HL-60 (cell line): ENCODE results near the gene BTBD10.

Source experiments
- DNase-seq, 2 experiments: peaks; one replicate each; pipeline ENCODE4 v3.0.0-alpha.2; 2010 to 2020; ENCODE audit warnings: low read depth in 1 of 2, low spot score in 1 of 2
- H3K27ac ChIP-seq: fragments of 250-450 bp; sonication (Bioruptor Pico); replicated peaks from 2 replicates; pipeline ENCODE4 v1.5.1; 2020; ENCODE audit warnings: mild to moderate bottlenecking, moderate library complexity
- H3K27me3 ChIP-seq: fragments of 250-450 bp; sonication (Bioruptor Pico); 2 replicates; pipeline ENCODE4 v1.5.1; 2021; ENCODE audit warnings: mild to moderate bottlenecking, moderate library complexity; ENCODE audit not compliant: insufficient read depth, poor library complexity, severe bottlenecking
- H3K4me3 ChIP-seq: replicated peaks from 2 replicates; pipeline ENCODE4 v1.5.1; 2011; ENCODE audit warnings: mild to moderate bottlenecking, control low read depth, low read length; ENCODE audit not compliant: insufficient read depth
- GABPA ChIP-seq: IDR thresholded peaks from 2 replicates; pipeline ENCODE4 v1.6.1; 2012; ENCODE audit warnings: low read depth
- POLR2AphosphoS5 ChIP-seq: IDR thresholded peaks from 2 replicates; pipeline ENCODE4 v1.6.1; 2012; ENCODE audit warnings: low read depth
- SPI1 ChIP-seq: IDR thresholded peaks from 2 replicates; pipeline ENCODE4 v1.6.1; 2012; ENCODE audit warnings: low read depth, mild to moderate bottlenecking, borderline replicate concordance
- TF ChIP-seq, protein P1 (sequence below): IDR thresholded peaks from 2 replicates; pipeline ENCODE4 v1.6.1; 2012; ENCODE audit warnings: low read depth; ENCODE audit not compliant: insufficient replicate concordance
- TF ChIP-seq, protein P2 (sequence below): IDR thresholded peaks from one replicate; pipeline ENCODE4 v1.5.1; 2011; ENCODE audit warnings: low read length, control low read depth, inconsistent platforms; ENCODE audit not compliant: insufficient read depth

Gene BTBD10

DNA sequence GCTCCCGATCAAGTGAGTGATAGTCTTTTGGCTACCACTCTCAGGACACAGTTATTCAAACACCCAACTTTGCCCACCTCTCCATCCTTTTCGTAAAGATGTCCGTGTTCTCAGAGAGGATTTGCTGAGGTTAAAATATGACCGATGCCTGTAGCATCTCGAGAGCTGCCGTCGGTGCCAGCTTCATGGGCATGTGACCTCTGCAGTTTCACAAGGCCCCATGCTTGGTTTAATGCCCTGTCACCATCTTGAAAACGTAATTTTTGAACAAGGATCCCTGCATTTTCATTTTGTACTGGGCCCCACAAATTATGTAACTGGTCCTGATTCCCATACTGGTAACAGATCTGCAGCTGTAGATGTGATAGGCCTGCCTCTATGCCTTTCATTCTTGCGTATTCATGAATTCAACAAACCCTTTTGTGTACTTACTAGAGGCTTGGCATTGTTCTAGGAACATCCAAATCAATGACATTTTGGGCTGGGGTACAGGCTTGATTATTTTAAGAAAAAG is 100.4 kb downstream of the BTBD10 start:
- TF ChIP-seq GABPA: no peak
- TF ChIP-seq, protein P1, sequence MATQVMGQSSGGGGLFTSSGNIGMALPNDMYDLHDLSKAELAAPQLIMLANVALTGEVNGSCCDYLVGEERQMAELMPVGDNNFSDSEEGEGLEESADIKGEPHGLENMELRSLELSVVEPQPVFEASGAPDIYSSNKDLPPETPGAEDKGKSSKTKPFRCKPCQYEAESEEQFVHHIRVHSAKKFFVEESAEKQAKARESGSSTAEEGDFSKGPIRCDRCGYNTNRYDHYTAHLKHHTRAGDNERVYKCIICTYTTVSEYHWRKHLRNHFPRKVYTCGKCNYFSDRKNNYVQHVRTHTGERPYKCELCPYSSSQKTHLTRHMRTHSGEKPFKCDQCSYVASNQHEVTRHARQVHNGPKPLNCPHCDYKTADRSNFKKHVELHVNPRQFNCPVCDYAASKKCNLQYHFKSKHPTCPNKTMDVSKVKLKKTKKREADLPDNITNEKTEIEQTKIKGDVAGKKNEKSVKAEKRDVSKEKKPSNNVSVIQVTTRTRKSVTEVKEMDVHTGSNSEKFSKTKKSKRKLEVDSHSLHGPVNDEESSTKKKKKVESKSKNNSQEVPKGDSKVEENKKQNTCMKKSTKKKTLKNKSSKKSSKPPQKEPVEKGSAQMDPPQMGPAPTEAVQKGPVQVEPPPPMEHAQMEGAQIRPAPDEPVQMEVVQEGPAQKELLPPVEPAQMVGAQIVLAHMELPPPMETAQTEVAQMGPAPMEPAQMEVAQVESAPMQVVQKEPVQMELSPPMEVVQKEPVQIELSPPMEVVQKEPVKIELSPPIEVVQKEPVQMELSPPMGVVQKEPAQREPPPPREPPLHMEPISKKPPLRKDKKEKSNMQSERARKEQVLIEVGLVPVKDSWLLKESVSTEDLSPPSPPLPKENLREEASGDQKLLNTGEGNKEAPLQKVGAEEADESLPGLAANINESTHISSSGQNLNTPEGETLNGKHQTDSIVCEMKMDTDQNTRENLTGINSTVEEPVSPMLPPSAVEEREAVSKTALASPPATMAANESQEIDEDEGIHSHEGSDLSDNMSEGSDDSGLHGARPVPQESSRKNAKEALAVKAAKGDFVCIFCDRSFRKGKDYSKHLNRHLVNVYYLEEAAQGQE: no peak
- no peak for TF ChIP-seq SPI1
- no peak for TF ChIP-seq POLR2AphosphoS5
- TF ChIP-seq, protein P2, sequence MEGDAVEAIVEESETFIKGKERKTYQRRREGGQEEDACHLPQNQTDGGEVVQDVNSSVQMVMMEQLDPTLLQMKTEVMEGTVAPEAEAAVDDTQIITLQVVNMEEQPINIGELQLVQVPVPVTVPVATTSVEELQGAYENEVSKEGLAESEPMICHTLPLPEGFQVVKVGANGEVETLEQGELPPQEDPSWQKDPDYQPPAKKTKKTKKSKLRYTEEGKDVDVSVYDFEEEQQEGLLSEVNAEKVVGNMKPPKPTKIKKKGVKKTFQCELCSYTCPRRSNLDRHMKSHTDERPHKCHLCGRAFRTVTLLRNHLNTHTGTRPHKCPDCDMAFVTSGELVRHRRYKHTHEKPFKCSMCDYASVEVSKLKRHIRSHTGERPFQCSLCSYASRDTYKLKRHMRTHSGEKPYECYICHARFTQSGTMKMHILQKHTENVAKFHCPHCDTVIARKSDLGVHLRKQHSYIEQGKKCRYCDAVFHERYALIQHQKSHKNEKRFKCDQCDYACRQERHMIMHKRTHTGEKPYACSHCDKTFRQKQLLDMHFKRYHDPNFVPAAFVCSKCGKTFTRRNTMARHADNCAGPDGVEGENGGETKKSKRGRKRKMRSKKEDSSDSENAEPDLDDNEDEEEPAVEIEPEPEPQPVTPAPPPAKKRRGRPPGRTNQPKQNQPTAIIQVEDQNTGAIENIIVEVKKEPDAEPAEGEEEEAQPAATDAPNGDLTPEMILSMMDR: no peak
- Histone ChIP-seq H3K4me3 (no peak overlapping the region), H3K27me3 (no peaks in the 10 kb centered on the region), H3K27ac (no peak overlapping the region)
- DNase-seq: no peak

DNA sequence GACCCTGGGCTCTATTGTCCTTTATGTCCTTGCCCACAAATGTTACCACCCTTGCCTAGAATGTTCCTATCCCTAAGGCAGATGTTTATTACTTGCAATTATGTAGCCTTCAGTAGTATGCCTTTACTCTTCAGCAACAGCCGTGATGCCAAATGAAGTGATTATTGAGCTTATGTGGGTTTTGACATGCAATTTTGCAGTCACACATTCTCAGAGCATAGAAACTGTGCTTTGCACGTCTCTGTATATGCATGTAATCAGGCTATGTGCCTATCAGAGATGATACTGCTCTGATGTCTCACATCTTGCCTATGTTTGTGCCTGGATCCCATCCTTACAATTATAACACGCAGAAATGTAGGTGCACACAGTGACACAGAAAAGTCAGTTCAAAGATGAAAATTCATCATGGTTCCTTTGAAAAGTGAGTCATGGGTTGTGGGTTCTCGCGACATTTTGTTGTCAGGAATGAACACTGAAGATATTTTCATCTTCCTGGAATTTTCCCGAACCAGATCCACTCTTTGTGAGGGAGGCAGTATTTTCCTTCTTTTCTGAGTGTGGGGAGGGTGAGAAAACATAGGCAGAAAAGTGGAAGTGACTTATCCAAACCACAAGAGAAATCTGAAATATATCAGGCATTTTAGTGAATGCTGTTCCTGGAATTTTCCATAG is 104.3 kb downstream of the BTBD10 start:
- Histone ChIP-seq H3K27me3 (no peaks in the 10 kb centered on the region), H3K4me3 (no peak overlapping the region), H3K27ac (no peak overlapping the region)
- TF ChIP-seq, protein P1: no peak
- TF ChIP-seq SPI1: no peak
- no peak for TF ChIP-seq POLR2AphosphoS5
- TF ChIP-seq GABPA: no peak
- no peak for DNase-seq

DNA sequence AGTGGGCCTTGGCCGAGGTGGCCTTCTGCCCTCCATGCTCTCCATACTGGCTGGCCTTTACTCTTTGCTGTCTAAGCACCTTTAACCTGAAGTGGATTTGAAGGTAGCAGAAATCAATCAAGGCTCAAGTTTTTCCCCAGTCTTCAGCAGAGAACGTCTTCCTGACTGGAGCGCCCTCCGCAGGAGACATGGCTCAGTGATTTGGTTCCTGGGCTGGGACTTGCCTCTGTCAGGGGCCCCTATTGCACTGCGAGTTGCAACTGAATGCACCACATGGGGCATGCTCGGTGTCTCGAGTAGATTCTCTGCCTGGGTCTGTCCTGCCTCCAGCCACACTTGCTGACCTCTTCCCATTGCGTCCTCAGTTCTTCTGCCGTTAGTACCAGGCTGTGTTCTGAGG is 105.8 kb downstream of the BTBD10 start:
- no peak overlapping the region for H3K27ac ChIP-seq
- H3K4me3 ChIP-seq: no peak overlapping the region
- TF ChIP-seq SPI1: no peak
- TF ChIP-seq POLR2AphosphoS5: no peak
- TF ChIP-seq, protein P2: no peak
- TF ChIP-seq, protein P1: no peak
- TF ChIP-seq GABPA: no peak
- H3K27me3 ChIP-seq: no peaks in the 10 kb centered on the region
- DNase-seq: no peak
